Naive thymus-derived CD4-positive, alpha-beta T cell (primary cell): ENCODE results near the gene CCDC136. TPM values are rescaled to one million over a fixed set of nuclear protein-coding genes. Genes with fewer than 3 reads are reported as not detected.

Experiments used
- ATAC-seq: fragments of 150-1000 bp; cut with Tn5 transposase; 2 replicates; pipeline ENCODE4 v1.10.0; 2021; ENCODE audit warnings: mild to moderate bottlenecking, moderate library complexity
- CTCF ChIA-PET: fragments of 350-600 bp; sonication (Branson Sonifier 250); formaldehyde crosslinking; loops from one replicate; lab custom pipeline; 2021; ENCODE audit warnings: antibody characterized with exemption; lab: Charles Lee
- POLR2A ChIA-PET: fragments of 350-600 bp; sonication (Branson Sonifier 250); formaldehyde crosslinking; loops from one replicate; lab custom pipeline; 2021; ENCODE audit warnings: antibody characterized with exemption, inconsistent platforms; lab: Charles Lee
- DNase-seq, 9 donors: peaks; one replicate each; pipeline versions ENCODE4 v3.0.0 to v3.0.0-alpha.2; 2020 to 2022; ENCODE audit warnings: mixed read lengths in 1 of 9
- H3K27ac ChIP-seq: one replicate; pipeline ENCODE4 v1.7.0; 2013; ENCODE audit warnings: mild to moderate bottlenecking, low read depth, low read length, moderate library complexity
- H3K27me3 ChIP-seq, 2 donors: one replicate each; pipeline ENCODE4 v1.7.0; 2013; ENCODE audit warnings: low read length in 2 of 2, mild to moderate bottlenecking in 2 of 2, moderate library complexity in 2 of 2; ENCODE audit not compliant: control insufficient read depth in 2 of 2, insufficient read depth in 2 of 2
- H3K36me3 ChIP-seq, 3 experiments: 1 replicate in 2 of 3; 2 replicates in 1 of 3; pipeline ENCODE4 v1.7.0; 2013; ENCODE audit warnings: low read length in 3 of 3, mild to moderate bottlenecking in 3 of 3, moderate library complexity in 1 of 3; ENCODE audit not compliant: insufficient read depth in 3 of 3, control insufficient read depth in 2 of 3
- H3K4me1 ChIP-seq, 2 donors: one replicate each; pipeline ENCODE4 v1.7.0; 2013; ENCODE audit warnings: low read length in 2 of 2, mild to moderate bottlenecking in 2 of 2, moderate library complexity in 1 of 2; ENCODE audit not compliant: control insufficient read depth in 2 of 2, insufficient read depth in 2 of 2
- H3K4me3 ChIP-seq: 2 replicates; pipeline ENCODE4 v1.7.0; 2013; ENCODE audit warnings: mild to moderate bottlenecking, low read length
- H3K9me3 ChIP-seq, 3 experiments: 1 replicate in 2 of 3; 2 replicates in 1 of 3; pipeline ENCODE4 v1.7.0; 2013; ENCODE audit warnings: low read length in 3 of 3; ENCODE audit not compliant: control insufficient read depth in 2 of 3
- H3K27ac Mint-ChIP-seq, 9 donors: one replicate each; pipeline ENCODE4 v1.8.0; 2020 to 2022; ENCODE audit warnings: mixed read lengths in 9 of 9, mild to moderate bottlenecking in 8 of 9, moderate library complexity in 5 of 9, inconsistent platforms in 2 of 9
- H3K27me3 Mint-ChIP-seq, 5 donors: one replicate each; pipeline ENCODE4 v1.8.0; 2021 to 2022; ENCODE audit warnings: mixed read lengths in 5 of 5, mild to moderate bottlenecking in 1 of 5
- H3K36me3 Mint-ChIP-seq, 5 donors: one replicate each; pipeline ENCODE4 v1.8.0; 2020 to 2022; ENCODE audit warnings: mixed read lengths in 5 of 5, mild to moderate bottlenecking in 3 of 5, inconsistent platforms in 1 of 5
- H3K4me1 Mint-ChIP-seq, 7 donors: one replicate each; pipeline ENCODE4 v1.8.0; 2020 to 2022; ENCODE audit warnings: mixed read lengths in 7 of 7, mild to moderate bottlenecking in 3 of 7, inconsistent platforms in 1 of 7
- H3K4me3 Mint-ChIP-seq, 10 donors: one replicate each; pipeline ENCODE4 v1.8.0; 2020 to 2022; ENCODE audit warnings: mild to moderate bottlenecking in 10 of 10, mixed read lengths in 10 of 10, moderate library complexity in 6 of 10, inconsistent platforms in 2 of 10
- H3K9me3 Mint-ChIP-seq, 11 donors: one replicate each; pipeline ENCODE4 v1.8.0; 2020 to 2022; ENCODE audit warnings: mixed read lengths in 11 of 11, mild to moderate bottlenecking in 4 of 11, inconsistent platforms in 1 of 11, moderate library complexity in 1 of 11
- intact Hi-C, 2 donors: fragments of 100-400 bp; cut with micrococcal nuclease; formaldehyde crosslinking; loops; one replicate each; pipeline ENCODE4 v1.15.1; 2023
- polyA plus RNA-seq, 2 donors: library from polyadenylated mRNA; unstranded; fragments of 300-500 nt; fragmentation: Illumina TruSeq; gene quantifications; one replicate each; pipeline ENCODE4 v1.2.3, GENCODE V29; 2021
- total RNA-seq, 6 experiments: library from RNA in 5 of 6; stranded (reverse) in 5 of 6; gene quantifications; 1 replicate in 5 of 6; 2 replicates in 1 of 6; pipeline ENCODE4 v1.2.3 and lab custom pipeline; 2021 to 2026

Gene CCDC136
- total and polyA plus RNA-seq, 7 experiments from 2014 or later = 0.70 to 14.0 (median 7.2) TPM

DNA sequence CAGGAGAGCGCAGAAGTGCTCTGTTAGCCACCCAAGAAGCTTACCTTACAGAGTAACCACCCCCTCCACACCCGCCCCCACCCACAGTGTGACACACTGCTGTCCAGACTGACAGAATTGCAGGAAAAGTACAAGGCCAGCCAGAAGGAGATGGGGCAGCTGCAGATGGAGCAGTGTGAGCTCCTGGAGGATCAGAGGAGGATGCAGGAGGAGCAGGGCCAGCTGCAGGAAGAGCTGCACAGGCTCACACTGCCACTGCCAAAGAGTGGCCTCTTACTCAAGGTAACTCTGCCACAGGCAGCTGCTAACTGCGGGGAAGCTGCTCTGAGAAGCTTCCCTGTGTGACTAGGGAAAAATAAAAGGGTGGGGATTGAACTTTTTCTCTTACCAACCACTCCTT is 17.6 kb downstream of the CCDC136 start:
- Mint-ChIP-seq H3K9me3 (no peaks in the 10 kb centered on the region), H3K36me3 (peaks cover 0 to 17% (median 7%) of the 10 kb centered on the region in 5 donors), H3K4me1 (no peaks in the 10 kb centered on the region), H3K27ac (no peak overlapping the region), H3K4me3 (no peak overlapping the region), H3K27me3 (peaks cover 0 to under 1% (median 0%) of the 10 kb centered on the region in 5 donors)
- Histone ChIP-seq H3K36me3 (peaks cover 0 to 21% (median 0%) of the 10 kb centered on the region in 3 experiments), H3K27ac (no peak overlapping the region), H3K27me3 (no peaks in the 10 kb centered on the region), H3K4me3 (no peak overlapping the region), H3K4me1 (no peaks in the 10 kb centered on the region), H3K9me3 (no peaks in the 10 kb centered on the region)
- intact Hi-C loops = no loop called here
- ChIA-PET POLR2A (no interaction called here), CTCF (no interaction called here)
- DNase-seq = no peak
- ATAC-seq = no peak

DNA sequence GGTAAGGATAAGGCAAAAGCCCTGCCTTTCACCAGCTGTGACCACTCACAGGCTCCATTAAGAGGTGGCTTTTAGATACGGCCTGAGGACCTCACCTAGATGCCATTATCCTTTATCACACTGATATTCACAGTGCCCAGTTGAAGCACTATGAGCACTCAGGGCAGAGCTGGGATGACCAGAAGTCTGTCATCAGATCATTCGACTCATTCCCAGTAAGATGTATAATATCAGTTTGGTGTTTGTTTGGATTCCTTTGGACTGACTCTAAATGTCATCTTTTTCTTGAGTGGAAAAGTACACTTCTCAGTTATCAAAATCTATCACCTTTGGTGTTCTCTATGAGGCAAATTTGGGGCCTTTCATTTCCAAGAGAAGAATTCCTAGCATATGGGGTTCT is 18.7 kb downstream of the CCDC136 start:
- Mint-ChIP-seq H3K9me3 (no peaks in the 10 kb centered on the region), H3K4me3 (no peak overlapping the region), H3K4me1 (no peaks in the 10 kb centered on the region), H3K27ac (no peak overlapping the region), H3K27me3 (peaks cover 0 to 2% (median 0%) of the 10 kb centered on the region in 5 donors), H3K36me3 (peaks cover 0 to 10% (median 7%) of the 10 kb centered on the region in 5 donors)
- intact Hi-C loops = no loop called here
- DNase-seq (no peak), ATAC-seq (no peak)
- Histone ChIP-seq H3K27me3 (no peaks in the 10 kb centered on the region), H3K9me3 (no peaks in the 10 kb centered on the region), H3K4me1 (no peaks in the 10 kb centered on the region), H3K36me3 (peaks cover 0 to 9% (median 0%) of the 10 kb centered on the region in 3 experiments), H3K4me3 (no peak overlapping the region), H3K27ac (no peak overlapping the region)
- POLR2A ChIA-PET = no interaction called here
- CTCF ChIA-PET = no interaction called here

DNA sequence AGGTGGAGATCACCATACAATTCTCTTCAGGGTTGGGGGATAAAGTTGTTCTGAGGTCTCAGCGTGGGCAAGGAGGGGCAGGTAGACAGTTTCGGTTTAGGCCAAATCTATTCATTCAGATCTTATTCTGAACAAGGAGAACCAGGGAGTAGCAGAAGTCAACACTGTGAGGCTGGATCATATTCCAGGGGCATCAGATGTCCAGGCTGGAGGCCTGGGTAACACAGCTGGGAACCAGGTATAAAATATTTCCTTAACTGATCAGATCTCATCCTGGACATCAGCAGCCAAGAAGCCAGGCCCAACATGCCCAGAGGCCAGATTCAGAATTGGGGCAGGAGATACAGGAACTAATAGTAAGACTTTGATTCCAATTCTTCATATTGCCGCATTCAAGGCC is 19.2 kb downstream of the CCDC136 start:
- ATAC-seq = no peak

DNA sequence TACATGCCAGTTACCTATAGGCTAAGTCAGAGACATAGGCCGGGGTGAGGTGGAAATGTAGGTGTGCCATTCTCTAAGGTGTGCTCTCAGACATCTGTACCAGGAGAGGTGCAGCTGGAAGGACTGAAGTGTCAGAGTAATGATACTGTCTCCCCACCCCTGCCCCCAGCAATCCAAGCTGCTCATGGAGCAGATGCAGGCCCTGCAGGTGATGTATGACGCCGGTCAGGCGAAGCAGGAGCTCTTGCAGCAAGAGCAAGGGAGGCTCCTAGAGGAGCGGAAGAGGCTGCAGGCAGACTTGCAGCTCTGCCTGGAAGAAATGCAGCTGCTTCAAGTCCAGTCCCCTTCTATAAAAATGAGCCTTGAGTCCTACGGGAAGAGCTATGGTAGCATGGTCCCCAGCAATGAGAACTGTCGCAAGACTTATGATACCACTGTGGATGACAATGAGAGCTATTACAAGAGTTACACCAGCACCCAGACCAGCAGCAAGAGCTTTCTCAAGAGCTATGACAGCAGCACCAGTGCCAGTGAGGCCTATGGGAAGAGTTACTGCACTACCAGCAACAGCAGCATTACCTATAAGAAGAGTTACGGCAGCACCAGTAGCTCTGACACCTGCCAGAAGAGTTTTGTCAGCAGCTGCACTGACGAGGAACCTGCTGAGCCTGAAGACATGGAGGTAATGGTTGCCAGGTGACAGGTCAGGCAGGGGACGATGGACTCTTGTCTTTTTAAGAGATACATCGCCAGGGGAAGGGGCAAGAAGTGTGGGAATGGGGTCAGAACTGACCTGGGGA is 20.1 kb downstream of the CCDC136 start:
- intact Hi-C loops = no loop called here
- POLR2A ChIA-PET = no interaction called here
- ATAC-seq (no peak), DNase-seq (no peak)
- Histone ChIP-seq H3K27ac (no peak overlapping the region), H3K4me3 (no peak overlapping the region), H3K27me3 (no peaks in the 10 kb centered on the region), H3K9me3 (no peaks in the 10 kb centered on the region), H3K4me1 (no peaks in the 10 kb centered on the region), H3K36me3 (no peaks in the 10 kb centered on the region)
- peaks cover 0 to 3% (median 0%) of the 10 kb centered on the region in 7 donors for H3K4me1 Mint-ChIP-seq
- H3K9me3 Mint-ChIP-seq = no peaks in the 10 kb centered on the region
- peaks cover 0 to 2% (median 0%) of the 10 kb centered on the region in 5 donors for H3K27me3 Mint-ChIP-seq
- no peak overlapping the region for H3K27ac Mint-ChIP-seq
- CTCF ChIA-PET = no interaction called here
- H3K36me3 Mint-ChIP-seq = peaks cover 0 to 3% (median 0%) of the 10 kb centered on the region in 5 donors
- no peak overlapping the region for H3K4me3 Mint-ChIP-seq

More for the DNA sequence above, 19.2 kb downstream of the CCDC136 start:
- Histone ChIP-seq H3K4me3 (no peak overlapping the region), H3K9me3 (no peaks in the 10 kb centered on the region), H3K4me1 (no peaks in the 10 kb centered on the region), H3K36me3 (peaks cover 0 to 4% (median 0%) of the 10 kb centered on the region in 3 experiments), H3K27ac (no peak overlapping the region), H3K27me3 (no peaks in the 10 kb centered on the region)
- POLR2A ChIA-PET = no interaction called here
- no peak for DNase-seq
- H3K4me1 Mint-ChIP-seq = peaks cover 0 to 3% (median 0%) of the 10 kb centered on the region in 7 donors
- no peak overlapping the region for H3K4me3 Mint-ChIP-seq
- no peaks in the 10 kb centered on the region for H3K9me3 Mint-ChIP-seq
- no peak overlapping the region for H3K27ac Mint-ChIP-seq
- intact Hi-C loops = no loop called here
- peaks cover 0 to 9% (median 7%) of the 10 kb centered on the region in 5 donors for H3K36me3 Mint-ChIP-seq
- CTCF ChIA-PET = no interaction called here
- peaks cover 0 to 2% (median 0%) of the 10 kb centered on the region in 5 donors for H3K27me3 Mint-ChIP-seq

DNA sequence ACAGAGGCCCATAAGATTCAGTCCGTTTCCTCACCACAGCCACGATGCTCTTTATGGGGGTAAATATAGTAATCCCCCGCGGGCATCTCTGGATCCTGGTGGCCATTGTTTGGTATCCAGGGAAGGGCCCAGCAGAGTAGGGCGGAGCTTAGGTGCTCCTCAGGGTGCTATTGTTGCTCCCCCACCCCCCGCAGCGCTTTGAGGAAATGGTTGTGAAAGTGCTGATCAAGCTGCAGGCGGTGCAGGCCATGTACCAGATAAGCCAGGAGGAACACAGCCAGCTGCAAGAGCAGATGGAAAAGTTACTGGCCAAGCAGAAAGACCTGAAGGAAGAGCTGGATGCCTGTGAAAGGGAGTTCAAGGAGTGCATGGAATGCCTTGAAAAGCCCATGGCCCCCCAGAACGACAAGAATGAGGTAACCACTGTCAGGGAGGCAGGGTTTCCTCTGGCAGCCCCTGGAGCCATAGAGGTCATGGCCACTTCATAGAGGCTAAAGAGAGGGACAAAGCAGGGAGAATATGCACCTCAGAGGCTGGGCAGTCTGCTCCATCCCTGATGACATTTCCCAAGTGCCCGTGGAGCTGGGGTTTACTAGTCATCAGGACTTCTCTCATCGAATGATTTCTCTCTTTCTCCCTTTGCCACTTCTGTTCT is 20.9 kb downstream of the CCDC136 start:
- peaks cover 0 to under 1% (median 0%) of the 10 kb centered on the region in 11 donors for H3K9me3 Mint-ChIP-seq

DNA sequence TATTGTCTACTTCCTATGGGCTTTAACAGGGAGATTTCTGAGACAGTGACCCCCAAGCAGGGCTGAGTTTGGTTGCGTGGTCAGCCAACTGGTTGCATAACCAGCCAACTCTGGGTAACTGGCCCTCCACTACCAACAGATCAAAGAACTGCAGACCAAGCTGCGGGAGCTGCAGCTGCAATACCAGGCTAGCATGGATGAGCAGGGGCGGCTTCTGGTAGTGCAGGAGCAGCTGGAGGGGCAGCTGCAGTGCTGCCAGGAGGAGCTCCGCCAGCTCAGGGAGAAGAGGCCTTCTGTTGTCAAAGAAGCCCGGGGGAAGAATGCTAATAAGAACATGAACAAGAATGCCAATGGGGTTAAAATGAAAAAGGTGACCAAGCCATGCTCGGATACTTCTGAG is 22.7 kb downstream of the CCDC136 start:
- ChIA-PET POLR2A (no interaction called here), CTCF (no interaction called here)
- H3K4me3 Mint-ChIP-seq = no peak overlapping the region
- H3K36me3 Mint-ChIP-seq = no peaks in the 10 kb centered on the region
- H3K27ac Mint-ChIP-seq = no peak overlapping the region
- peaks cover 0 to 5% (median 1%) of the 10 kb centered on the region in 7 donors for H3K4me1 Mint-ChIP-seq
- H3K27ac ChIP-seq = no peak overlapping the region
- H3K9me3 Mint-ChIP-seq = peaks cover 0 to 2% (median 0%) of the 10 kb centered on the region in 11 donors
- no peaks in the 10 kb centered on the region for H3K27me3 ChIP-seq
- no peak overlapping the region for H3K4me3 ChIP-seq
- peaks cover 0 to 2% (median 0%) of the 10 kb centered on the region in 5 donors for H3K27me3 Mint-ChIP-seq
- H3K36me3 ChIP-seq = no peaks in the 10 kb centered on the region
- intact Hi-C loops = no loop called here
- no peaks in the 10 kb centered on the region for H3K4me1 ChIP-seq
- no peak for ATAC-seq
- no peaks in the 10 kb centered on the region for H3K9me3 ChIP-seq
- DNase-seq = no peak

More for the DNA sequence above, 20.9 kb downstream of the CCDC136 start:
- peaks cover 0 to 2% (median 0%) of the 10 kb centered on the region in 5 donors for H3K27me3 Mint-ChIP-seq
- H3K27ac Mint-ChIP-seq = no peak overlapping the region
- H3K36me3 Mint-ChIP-seq = peaks cover 0 to 3% (median 0%) of the 10 kb centered on the region in 5 donors
- Histone ChIP-seq H3K4me1 (no peaks in the 10 kb centered on the region), H3K9me3 (no peaks in the 10 kb centered on the region), H3K27ac (no peak overlapping the region), H3K27me3 (no peaks in the 10 kb centered on the region), H3K4me3 (no peak overlapping the region), H3K36me3 (no peaks in the 10 kb centered on the region)
- ChIA-PET POLR2A (no interaction called here), CTCF (no interaction called here)
- intact Hi-C loops = no loop called here
- peaks cover 0 to 3% (median 0%) of the 10 kb centered on the region in 7 donors for H3K4me1 Mint-ChIP-seq
- ATAC-seq (no peak), DNase-seq (no peak)
- H3K4me3 Mint-ChIP-seq = no peak overlapping the region
